ENCODE results near the gene MAN2B1. TPM values are rescaled to one million over a fixed set of nuclear protein-coding genes. Genes with fewer than 3 reads are reported as not detected.

Gene MAN2B1
- polyA plus RNA-seq, 1 experiment = 66.9 TPM

DNA sequence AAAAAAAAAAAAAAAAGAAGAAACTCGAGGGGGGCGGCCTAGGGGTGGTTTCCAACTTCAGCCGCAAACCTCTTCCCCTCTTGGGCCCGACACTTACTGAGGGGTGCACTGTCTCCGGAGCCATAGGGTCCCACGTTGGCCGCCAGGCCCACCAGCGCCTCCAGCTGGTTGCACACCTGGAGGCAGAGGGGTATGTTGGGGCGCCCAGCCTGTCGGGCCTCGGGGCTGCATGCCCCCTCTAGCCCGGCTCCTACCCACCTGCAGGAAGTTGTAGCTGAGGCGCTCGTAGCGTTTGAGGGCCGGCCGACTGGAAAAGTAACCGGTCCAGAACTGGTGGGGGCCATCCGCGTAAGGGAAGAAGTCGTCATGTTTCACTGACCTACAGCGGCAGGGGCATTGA, 8.6 kb downstream of the MAN2B1 start:
- ChIA-PET CTCF (interaction anchor here (0.6 to 1.7 kb wide), 3 partner anchors 9 to 92 kb away, joined by 3 read pairs; no protein-coding TSS in a partner anchor), POLR2A (no interaction called here)
- Histone ChIP-seq H3K36me3 (ENCODE audit: control insufficient read depth, insufficient read depth, low read length) (peaks cover 14% of the 10 kb centered on the region), H3K27me3 (ENCODE audit: control insufficient read depth, insufficient read depth, low read length) (no peaks in the 10 kb centered on the region), H3K4me3 (ENCODE audit: low read depth, low read length) (no peak overlapping the region)
- TF ChIP-seq, protein P1, sequence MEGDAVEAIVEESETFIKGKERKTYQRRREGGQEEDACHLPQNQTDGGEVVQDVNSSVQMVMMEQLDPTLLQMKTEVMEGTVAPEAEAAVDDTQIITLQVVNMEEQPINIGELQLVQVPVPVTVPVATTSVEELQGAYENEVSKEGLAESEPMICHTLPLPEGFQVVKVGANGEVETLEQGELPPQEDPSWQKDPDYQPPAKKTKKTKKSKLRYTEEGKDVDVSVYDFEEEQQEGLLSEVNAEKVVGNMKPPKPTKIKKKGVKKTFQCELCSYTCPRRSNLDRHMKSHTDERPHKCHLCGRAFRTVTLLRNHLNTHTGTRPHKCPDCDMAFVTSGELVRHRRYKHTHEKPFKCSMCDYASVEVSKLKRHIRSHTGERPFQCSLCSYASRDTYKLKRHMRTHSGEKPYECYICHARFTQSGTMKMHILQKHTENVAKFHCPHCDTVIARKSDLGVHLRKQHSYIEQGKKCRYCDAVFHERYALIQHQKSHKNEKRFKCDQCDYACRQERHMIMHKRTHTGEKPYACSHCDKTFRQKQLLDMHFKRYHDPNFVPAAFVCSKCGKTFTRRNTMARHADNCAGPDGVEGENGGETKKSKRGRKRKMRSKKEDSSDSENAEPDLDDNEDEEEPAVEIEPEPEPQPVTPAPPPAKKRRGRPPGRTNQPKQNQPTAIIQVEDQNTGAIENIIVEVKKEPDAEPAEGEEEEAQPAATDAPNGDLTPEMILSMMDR (IDR thresholded peaks at IDR 0.05; ENCODE audit: insufficient read depth, low read depth, low read length) = no peak
- DNase-seq (ENCODE audit: low read depth) = no peak

GRCh38 chr19:12656899-12657571, 9.5 kb downstream of the MAN2B1 start:
- Histone ChIP-seq H3K36me3 (ENCODE audit: control insufficient read depth, insufficient read depth, low read length) (peaks cover 14% of the 10 kb centered on the region), H3K4me3 (ENCODE audit: low read depth, low read length) (no peak overlapping the region), H3K27me3 (ENCODE audit: control insufficient read depth, insufficient read depth, low read length) (no peaks in the 10 kb centered on the region)
- CTCF ChIA-PET = interaction anchor here (1.7 kb wide), 1 partner anchor 11 kb away, joined by 3 read pairs; no protein-coding TSS in a partner anchor
- no peak for DNase-seq (ENCODE audit: low read depth)
- POLR2A ChIA-PET = no interaction called here
- TF ChIP-seq, protein P1 (IDR thresholded peaks at IDR 0.05; ENCODE audit: insufficient read depth, low read depth, low read length) = no peak

- CTCF ChIA-PET = interaction anchor here (1.3 to 1.4 kb wide), 2 partner anchors 15 to 21 kb away, joined by 3 to 6 read pairs; no protein-coding TSS in a partner anchor
These were observed 11.0 kb downstream of the MAN2B1 start for GRCh38 chr19:12655546-12655945.

DNA sequence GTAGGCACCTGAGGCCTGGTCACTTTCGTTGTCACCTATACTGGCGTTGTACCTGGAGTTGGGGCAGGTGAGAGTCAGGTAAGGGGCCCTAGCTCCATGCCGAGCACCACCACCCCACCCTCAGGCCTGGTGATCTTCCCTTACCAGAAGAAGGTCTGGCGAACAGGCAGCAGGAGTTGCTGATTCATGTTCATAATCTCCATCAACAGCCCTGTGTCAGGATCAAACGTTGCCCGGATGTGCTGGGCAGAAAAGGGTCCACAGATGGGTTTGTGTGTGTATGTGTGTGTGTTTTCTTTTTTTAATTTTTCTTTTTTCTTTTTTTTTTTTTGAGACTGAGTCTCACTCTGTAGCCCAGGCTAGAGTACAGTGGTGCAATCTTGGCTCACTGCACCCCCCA, 14.3 kb downstream of the MAN2B1 start:
- H3K4me3 ChIP-seq (ENCODE audit: low read depth, low read length) = no peak overlapping the region
- DNase-seq (ENCODE audit: low read depth) = no peak
- POLR2A ChIA-PET = no interaction called here
- TF ChIP-seq, protein P1 (IDR thresholded peaks at IDR 0.05; ENCODE audit: insufficient read depth, low read depth, low read length) = no peak
- CTCF ChIA-PET = interaction anchor here (0.9 to 1.5 kb wide), 2 partner anchors 20 to 22 kb away, joined by 3 to 4 read pairs; no protein-coding TSS in a partner anchor
- no peaks in the 10 kb centered on the region for H3K27me3 ChIP-seq (ENCODE audit: control insufficient read depth, insufficient read depth, low read length)
- H3K36me3 ChIP-seq (ENCODE audit: control insufficient read depth, insufficient read depth, low read length) = peaks cover 7% of the 10 kb centered on the region

More at GRCh38 chr19:12655546-12655945, 11.0 kb downstream of the MAN2B1 start:
- POLR2A ChIA-PET = no interaction called here
- no peak for DNase-seq (ENCODE audit: low read depth)
- TF ChIP-seq, protein P1 (IDR thresholded peaks at IDR 0.05; ENCODE audit: insufficient read depth, low read depth, low read length) = no peak
- Histone ChIP-seq H3K4me3 (ENCODE audit: low read depth, low read length) (no peak overlapping the region), H3K36me3 (ENCODE audit: control insufficient read depth, insufficient read depth, low read length) (peaks cover 9% of the 10 kb centered on the region), H3K27me3 (ENCODE audit: control insufficient read depth, insufficient read depth, low read length) (no peaks in the 10 kb centered on the region)

DNA sequence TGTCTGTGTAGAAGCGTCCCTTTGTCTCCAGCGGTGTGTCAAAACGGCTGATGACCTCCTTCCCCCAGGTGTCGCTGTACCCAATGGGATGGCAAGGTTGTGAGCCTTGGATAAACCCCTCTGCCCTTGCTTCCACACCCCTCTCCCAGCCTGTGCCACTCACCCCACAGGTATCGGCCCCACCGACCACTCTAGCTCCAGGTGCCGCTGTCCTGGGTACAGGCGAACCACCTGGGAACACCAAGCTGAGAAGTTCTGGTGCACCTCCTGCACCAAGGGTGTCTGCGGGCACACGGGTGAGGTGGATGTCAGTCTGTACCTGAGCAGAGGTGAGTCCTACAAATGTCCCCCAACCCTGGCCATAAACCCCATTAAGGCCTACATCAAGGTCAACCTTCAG, 16.6 kb downstream of the MAN2B1 start:
- CTCF ChIA-PET = interaction anchor here (0.6 to 2.3 kb wide), 3 partner anchors 8 to 12 kb away, joined by 3 to 8 read pairs (median 3); no protein-coding TSS in a partner anchor
- Histone ChIP-seq H3K4me3 (ENCODE audit: low read depth, low read length) (no peak overlapping the region), H3K27me3 (ENCODE audit: control insufficient read depth, insufficient read depth, low read length) (no peaks in the 10 kb centered on the region), H3K36me3 (ENCODE audit: control insufficient read depth, insufficient read depth, low read length) (peaks cover 2% of the 10 kb centered on the region; the same call in 1 of the 2 replicates)
- TF ChIP-seq, protein P1 (IDR thresholded peaks at IDR 0.05; ENCODE audit: insufficient read depth, low read depth, low read length) = no peak
- POLR2A ChIA-PET = no interaction called here
- no peak for DNase-seq (ENCODE audit: low read depth)
